A172 (cell line): ENCODE measurements around the gene ALDH3A1. TPM values are rescaled to one million over a fixed set of nuclear protein-coding genes. Genes with fewer than 3 reads are reported as not detected.

Experiments used
- DNase-seq: peaks from one replicate; pipeline ENCODE4 v3.0.0-alpha.2; 2015; ENCODE audit warnings: low spot score
- total RNA-seq: library from RNA; depleted of rRNA; stranded (reverse); fragments of >200 nt; shearing (Covaris generic); gene quantifications from 2 replicates; pipeline ENCODE4 v1.2.3, GENCODE V29; 2014; rRNA removed

ALDH3A1 gene
- total RNA-seq, 1 experiment from 2014 or later: 0.16 TPM

GRCh38 chr17:19703828-19704613 lies 44.1 kb downstream of the ALDH3A1 start:
- DNase-seq: peak; percentile 59

GRCh38 chr17:19703106-19703827 lies 44.8 kb downstream of the ALDH3A1 start:
- no peak for DNase-seq

DNA sequence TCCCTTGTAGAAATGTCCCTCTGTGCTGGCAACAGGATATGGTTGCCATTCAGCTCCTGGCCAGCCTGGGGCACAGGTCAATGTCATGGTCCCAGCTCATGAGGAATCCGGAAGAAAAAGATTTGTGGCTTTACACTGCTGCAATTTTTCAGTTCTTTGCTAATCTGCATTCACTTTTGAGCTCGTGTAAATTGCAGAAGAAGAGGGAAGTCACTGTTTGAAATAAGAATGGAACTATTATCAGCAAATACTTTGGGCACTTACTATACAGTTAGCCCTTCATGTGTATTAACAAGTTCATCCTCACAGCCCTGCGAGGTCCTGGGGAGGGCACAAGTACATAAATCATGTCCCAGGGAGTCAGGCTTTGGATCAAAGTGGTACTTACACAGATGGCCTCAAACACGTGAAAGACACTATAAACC lies 45.9 kb downstream of the ALDH3A1 start:
- DNase-seq: no peak

Other genes with a start within 250 kb of the ALDH3A1 start
- 4.3 and 7.3 TPM in 2 replicates for gene SLC47A1, start 214.4 kb downstream of the ALDH3A1 start, total RNA-seq
- 98.7 and 127 TPM in 2 replicates for gene ALDH3A2, start 99.5 kb downstream of the ALDH3A1 start, total RNA-seq
- 1.9 and 3.1 TPM in 2 replicates for gene SLC47A2, start 31.7 kb downstream of the ALDH3A1 start, total RNA-seq
- 18.8 and 21.7 TPM in 2 replicates for gene ULK2, start 119.6 kb upstream of the ALDH3A1 start, total RNA-seq
- 32.8 and 35.8 TPM in 2 replicates for gene AKAP10, start 229.5 kb upstream of the ALDH3A1 start, total RNA-seq